GM10847 (cell line): ENCODE results near the gene SYDE1.

Experiments used
- POLR2A ChIP-seq: IDR thresholded peaks from 2 replicates; pipeline ENCODE4 v1.6.1; 2011; ENCODE audit not compliant: insufficient read length; ENCODE audit errors: extremely low read depth

The SYDE1 gene

GRCh38 chr19:15107061-15108010, at the start of gene SYDE1:
SYDE1 (plus strand) TSS chr19:15107401; CDS start chr19:15107434, 33 bp downstream.
- no peak for TF ChIP-seq POLR2A

- TF ChIP-seq POLR2A: no peak
Observed at GRCh38 chr19:15062036-15062435, 45.2 kb upstream of the SYDE1 start.

GRCh38 chr19:15072930-15073647, 34.1 kb upstream of the SYDE1 start:
- TF ChIP-seq POLR2A: no peak

- TF ChIP-seq POLR2A: no peak
Observed at GRCh38 chr19:15074371-15074770, 32.8 kb upstream of the SYDE1 start.

GRCh38 chr19:15075806-15076205, 31.4 kb upstream of the SYDE1 start:
- no peak for TF ChIP-seq POLR2A

GRCh38 chr19:15081911-15082310, 25.3 kb upstream of the SYDE1 start, which contains the start of gene OR1I1:
OR1I1 (plus strand) TSS chr19:15082211; CDS start chr19:15087066, 4,855 bp downstream.
- TF ChIP-seq POLR2A: no peak

GRCh38 chr19:15087182-15087581, 20.0 kb upstream of the SYDE1 start:
- no peak for TF ChIP-seq POLR2A

GRCh38 chr19:15091918-15092753, 15.1 kb upstream of the SYDE1 start:
- TF ChIP-seq POLR2A: no peak

GRCh38 chr19:15093001-15093400, 14.2 kb upstream of the SYDE1 start:
- TF ChIP-seq POLR2A: no peak

GRCh38 chr19:15096223-15096622, 11.0 kb upstream of the SYDE1 start:
- no peak for TF ChIP-seq POLR2A

- TF ChIP-seq POLR2A: no peak
Observed at GRCh38 chr19:15098460-15098859, 8.7 kb upstream of the SYDE1 start.

- no peak for TF ChIP-seq POLR2A
Observed at GRCh38 chr19:15099017-15099582, 8.1 kb upstream of the SYDE1 start.

GRCh38 chr19:15101479-15102082, 5.6 kb upstream of the SYDE1 start:
- no peak for TF ChIP-seq POLR2A

- TF ChIP-seq POLR2A: no peak
Observed at GRCh38 chr19:15104003-15104402, 3.2 kb upstream of the SYDE1 start.
